Measurements from ENCODE around the gene SUCO.
A peak's percentile ranks its signal among the peaks of the same experiment; 100 is the strongest.
"Not testable (repeated sequence)": the region's sequence is repeated elsewhere in the genome, so short reads cannot be mapped to it uniquely, and the experiment has no call there.

SUCO gene, protein sequence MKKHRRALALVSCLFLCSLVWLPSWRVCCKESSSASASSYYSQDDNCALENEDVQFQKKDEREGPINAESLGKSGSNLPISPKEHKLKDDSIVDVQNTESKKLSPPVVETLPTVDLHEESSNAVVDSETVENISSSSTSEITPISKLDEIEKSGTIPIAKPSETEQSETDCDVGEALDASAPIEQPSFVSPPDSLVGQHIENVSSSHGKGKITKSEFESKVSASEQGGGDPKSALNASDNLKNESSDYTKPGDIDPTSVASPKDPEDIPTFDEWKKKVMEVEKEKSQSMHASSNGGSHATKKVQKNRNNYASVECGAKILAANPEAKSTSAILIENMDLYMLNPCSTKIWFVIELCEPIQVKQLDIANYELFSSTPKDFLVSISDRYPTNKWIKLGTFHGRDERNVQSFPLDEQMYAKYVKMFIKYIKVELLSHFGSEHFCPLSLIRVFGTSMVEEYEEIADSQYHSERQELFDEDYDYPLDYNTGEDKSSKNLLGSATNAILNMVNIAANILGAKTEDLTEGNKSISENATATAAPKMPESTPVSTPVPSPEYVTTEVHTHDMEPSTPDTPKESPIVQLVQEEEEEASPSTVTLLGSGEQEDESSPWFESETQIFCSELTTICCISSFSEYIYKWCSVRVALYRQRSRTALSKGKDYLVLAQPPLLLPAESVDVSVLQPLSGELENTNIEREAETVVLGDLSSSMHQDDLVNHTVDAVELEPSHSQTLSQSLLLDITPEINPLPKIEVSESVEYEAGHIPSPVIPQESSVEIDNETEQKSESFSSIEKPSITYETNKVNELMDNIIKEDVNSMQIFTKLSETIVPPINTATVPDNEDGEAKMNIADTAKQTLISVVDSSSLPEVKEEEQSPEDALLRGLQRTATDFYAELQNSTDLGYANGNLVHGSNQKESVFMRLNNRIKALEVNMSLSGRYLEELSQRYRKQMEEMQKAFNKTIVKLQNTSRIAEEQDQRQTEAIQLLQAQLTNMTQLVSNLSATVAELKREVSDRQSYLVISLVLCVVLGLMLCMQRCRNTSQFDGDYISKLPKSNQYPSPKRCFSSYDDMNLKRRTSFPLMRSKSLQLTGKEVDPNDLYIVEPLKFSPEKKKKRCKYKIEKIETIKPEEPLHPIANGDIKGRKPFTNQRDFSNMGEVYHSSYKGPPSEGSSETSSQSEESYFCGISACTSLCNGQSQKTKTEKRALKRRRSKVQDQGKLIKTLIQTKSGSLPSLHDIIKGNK (N-terminal part only)

DNA sequence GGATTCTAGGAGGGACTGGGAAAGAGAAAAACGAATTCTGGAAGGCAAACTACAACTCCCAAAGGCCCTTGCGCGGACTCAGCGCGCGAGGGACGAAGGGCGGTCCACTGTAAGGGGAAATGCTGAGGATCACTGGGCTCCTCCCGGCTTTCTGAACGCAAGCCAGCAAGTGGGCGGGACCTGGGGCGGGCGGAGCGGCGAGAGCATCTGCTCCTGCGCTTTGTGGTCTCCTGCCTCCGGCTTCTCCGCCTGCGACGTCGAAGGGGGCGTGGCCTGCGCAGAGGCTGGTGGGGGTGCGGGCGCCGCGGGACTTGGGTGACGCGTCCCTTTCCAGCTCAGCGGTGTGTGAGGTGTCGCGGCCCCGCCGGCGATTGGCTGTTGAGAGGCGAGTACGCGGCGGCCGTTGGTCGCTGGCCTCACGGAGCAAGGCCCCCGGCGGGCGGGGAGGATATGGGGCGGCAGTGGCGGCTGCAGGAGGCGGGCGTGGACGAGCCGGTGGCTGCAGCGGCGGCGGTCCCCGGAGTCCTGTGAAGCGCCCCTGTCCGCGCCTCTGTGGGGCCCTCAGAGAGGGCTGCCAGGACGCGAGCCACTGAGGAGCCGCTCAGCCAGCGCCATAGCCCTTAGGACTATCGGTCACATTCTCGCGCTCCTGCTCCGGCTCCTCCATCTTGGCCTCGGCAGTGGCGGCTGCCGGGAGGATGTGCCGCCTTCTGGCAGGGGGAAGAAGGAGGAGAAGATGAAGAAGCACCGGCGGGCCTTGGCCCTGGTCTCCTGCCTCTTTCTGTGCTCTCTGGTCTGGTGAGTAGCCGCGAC lies at the start of gene SUCO:
SUCO (plus strand) TSS at position 451 of the 813 bp plus-strand sequence; CDS start at position 737, 286 bp downstream.
- DNase-seq (ENCODE audit: low read depth, low spot score), result peak; percentile 79

DNA sequence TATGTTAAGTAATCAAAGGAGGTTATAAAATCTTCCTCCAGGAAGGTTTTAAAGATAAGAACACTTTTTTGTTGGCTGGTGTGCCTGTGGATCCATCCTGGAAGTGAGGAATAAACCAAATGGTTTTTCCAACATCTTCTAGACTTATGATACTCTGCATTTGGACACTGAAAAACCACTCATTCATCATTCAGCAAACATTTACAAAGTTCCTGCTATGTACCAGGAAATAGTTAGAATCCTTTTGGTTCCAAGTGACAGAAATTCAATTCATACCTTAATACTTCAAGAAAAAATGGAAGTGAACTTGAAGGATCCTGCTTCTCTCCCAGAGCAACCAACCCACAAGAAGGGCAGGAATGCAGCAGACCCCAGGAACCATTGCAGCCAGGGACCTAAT lies 49.5 kb upstream of the SUCO start:
- no peak for DNase-seq (ENCODE audit: low read depth, low spot score)

DNA sequence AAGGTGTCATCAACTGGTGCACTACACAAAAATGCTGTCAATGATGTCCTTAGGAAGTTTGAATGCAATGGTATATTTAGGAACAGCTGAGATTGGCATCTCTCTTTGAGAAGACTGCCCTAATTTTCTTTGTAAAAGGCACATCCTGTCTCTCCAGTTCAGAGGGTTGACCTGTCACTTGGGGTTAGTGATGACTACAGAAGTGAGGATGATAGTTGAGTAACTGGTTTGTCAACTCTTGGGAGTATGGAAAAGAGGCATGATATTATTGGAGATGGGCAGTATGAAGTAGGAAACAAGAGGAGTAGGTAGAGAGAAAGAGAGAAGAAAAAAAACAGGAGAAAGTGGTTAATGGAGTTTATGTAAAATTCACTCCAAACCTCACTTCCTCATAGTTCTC lies 48.7 kb upstream of the SUCO start:
- DNase-seq (ENCODE audit: low read depth, low spot score), result no peak

DNA sequence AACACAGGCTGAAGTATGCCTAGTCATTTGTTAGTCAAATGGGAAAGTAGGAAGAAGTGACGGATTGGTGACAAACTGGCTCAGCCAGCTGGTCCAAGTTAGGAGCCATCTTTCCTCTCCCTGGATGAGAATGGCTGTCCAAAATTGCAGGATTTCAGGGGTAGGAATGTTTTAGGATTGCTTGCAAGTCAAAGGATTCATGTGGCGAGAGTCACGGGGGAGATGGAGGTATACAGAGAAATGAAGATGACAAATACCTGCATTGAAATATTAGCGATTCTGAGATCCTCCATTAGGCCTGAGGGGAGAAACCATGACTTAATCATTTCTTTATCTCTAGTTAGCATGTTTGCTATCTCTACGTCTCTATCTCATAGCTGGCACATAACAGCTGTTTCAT lies 47.3 kb upstream of the SUCO start:
- DNase-seq (ENCODE audit: low read depth, low spot score), result no peak

DNA sequence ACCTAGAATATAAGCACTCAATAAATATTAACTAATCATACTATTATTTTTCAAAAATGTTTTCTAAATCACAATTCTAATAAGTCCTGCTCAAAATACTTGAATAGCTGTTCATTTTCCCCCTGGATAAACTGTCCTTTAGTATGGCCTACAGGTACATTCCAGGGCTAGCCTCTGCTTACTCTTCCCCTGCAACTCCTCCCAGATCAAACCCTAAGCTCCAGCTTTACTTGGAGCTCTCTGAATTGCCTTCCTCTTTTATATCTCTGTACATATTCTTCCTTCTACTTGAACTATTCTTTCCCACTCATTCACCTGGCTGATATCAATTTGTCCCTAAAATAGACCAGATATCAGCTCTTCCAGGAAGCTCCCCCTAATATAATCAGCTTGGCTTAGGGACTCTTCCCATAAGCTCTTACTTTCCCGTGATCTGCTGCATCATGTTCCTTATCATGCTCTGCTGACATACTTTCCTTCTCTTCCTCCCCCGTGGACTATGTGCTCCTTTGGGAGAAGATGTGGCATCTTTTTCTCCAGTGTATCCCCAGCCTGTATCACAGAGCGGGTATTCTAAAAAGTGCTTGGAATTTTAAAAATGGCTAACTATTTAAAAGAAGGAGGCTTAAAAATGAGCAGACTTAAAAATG lies 46.0 kb upstream of the SUCO start:
- DNase-seq (ENCODE audit: low read depth, low spot score), result no peak

DNA sequence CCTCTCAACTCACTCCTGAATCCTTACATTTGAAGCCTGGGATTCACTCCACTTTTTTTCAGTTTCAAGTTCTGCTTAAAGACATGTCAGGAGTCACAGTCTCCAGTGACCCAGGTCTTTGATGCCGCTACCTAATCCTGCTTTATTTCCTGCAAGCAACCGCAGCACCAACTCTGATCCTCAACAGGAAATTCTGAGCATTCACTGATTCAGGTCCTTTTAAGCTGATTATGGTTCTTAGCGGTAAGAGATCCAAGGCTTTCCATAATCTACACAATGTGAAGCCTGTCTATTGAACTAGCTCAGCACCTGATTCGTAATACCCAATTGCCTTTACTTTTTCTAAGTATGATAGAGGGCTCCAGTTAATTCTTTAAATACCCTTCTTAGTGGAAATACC lies 45.4 kb upstream of the SUCO start:
- DNase-seq (ENCODE audit: low read depth, low spot score), result no peak

DNA sequence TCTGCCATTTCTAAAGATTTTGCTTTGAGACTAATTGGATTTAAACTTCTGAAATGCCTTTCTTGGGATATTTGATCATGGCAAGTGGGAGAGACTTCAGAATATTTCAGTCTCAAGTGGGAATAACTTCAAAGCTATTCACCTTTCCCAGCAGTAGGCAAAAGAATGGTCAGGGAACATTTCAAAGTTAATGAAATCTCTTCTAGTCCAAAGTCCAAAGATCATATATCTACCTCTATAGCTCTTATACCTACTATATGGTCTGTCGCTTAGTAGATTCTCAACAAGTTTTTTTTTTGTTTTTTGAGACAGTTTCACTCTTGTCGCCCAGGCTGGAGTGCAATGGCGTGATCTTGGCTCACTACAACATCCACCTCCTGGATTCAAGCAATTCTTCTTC lies 44.6 kb upstream of the SUCO start:
- no peak for DNase-seq (ENCODE audit: low read depth, low spot score)

DNA sequence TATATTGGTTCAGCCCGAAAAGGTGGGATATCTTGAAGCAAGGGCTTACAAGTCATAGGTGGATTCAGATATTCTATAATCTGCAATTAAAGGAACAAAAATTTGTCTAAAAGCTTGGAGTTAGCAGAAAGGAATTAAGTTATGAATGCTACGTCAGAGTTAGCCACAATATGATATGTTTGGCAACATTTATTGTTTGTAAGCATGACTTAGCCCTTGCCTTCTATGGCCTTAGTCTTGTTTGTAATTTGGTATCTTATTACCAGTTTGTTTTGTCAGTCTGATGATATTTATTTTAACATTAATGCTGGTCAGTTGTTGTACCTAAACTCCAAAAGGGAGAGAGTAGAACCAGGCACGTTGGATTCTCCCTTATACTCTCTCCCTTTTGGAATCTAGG lies 43.1 kb upstream of the SUCO start:
- DNase-seq (ENCODE audit: low read depth, low spot score), result no peak

DNA sequence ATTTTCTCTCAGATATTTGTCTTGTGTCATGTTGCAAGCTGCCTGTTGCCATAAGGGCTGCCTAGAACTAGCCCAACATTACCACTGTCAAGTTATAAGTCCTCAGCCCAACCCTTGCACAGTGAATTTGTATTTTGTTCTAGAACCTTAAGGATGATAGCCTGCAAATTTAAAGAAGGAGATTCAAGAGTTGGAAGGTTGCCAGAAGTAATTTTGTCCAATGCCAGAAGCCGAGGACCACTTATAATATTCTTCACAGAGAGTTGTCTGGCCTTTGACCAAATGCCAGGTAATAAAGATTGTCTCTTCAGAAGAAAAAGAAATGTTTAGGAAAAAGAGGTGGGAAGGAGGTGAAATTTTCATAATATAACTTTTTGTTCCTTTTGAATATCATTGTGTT lies 40.5 kb upstream of the SUCO start:
- no peak for DNase-seq (ENCODE audit: low read depth, low spot score)

DNA sequence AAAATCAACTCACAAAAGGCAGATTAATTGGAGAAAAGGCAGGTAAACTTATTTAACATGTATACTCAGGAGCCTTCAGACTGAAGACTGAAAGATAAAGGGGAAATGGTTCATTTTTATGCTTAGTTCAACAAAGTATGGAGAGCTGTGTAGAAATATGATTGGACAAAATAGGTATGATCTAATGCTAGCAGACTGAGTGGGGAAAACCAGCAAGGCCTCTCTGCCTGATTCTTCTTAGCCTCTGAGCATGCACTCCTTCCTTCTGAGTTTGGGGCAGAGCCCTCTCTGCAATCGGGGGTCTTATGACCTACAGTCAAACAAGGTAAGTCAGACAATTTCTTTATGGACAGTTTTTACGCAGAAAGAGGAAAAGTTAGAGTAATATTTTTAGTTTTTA lies 38.8 kb upstream of the SUCO start:
- DNase-seq (ENCODE audit: low read depth, low spot score), result no peak

DNA sequence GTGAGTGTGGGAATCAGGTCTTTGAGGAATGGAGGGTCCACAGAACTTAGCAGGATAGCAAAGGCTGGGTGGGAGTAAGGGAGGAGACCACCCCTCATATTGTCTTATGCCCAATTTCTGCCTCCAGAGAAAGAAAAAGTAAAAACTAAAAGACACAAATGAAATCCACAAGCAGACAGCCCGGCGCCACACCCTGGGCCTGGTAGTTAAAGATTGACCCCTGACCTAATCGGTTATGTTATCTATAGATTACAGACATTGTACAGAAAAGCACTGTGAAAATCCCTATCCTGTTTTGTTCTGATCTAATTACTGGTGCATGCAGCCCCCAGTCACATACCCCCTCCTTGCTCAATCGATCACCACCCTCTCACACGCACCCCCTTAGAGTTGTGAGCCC lies 36.8 kb upstream of the SUCO start:
- DNase-seq (ENCODE audit: low read depth, low spot score), result not testable (repeated sequence)

DNA sequence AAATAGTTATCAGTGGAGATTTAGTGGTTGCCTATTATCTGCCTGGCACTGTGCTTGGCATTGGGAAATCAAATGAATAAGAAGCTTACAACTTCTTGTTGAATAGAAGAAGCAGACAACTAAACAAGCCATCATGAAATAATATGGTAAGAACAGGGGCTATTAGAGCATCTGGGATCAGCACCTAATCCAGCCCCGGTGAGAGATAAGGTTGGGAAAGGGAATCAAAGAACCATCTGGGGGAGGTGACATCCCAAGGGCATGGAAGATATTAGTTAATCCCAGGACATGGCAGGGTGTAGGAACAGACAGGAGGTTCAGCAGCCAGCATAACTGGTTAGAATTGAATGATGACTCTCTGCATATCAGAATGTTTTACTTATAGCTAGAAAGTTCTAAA lies 36.3 kb upstream of the SUCO start:
- no peak for DNase-seq (ENCODE audit: low read depth, low spot score)

DNA sequence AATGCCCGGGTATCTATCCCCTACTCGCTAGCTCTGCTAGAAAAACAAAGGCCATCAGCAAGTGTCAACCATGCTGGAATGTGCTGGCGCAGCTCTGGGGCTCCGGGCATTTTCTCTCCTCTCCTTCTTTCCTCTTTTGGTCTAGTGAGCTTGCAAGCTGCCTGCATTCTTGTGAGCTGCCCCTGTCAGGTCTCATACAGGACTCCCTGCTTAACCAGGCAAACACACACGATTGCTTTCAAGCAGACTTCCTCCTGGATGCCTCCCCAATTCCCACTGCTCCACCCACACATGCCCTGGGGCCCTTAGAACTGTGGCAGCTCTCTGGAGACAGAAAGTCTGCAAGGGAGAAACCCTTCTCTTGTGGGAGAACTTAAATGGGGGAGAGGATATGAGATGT lies 35.7 kb upstream of the SUCO start:
- DNase-seq (ENCODE audit: low read depth, low spot score), result no peak

DNA sequence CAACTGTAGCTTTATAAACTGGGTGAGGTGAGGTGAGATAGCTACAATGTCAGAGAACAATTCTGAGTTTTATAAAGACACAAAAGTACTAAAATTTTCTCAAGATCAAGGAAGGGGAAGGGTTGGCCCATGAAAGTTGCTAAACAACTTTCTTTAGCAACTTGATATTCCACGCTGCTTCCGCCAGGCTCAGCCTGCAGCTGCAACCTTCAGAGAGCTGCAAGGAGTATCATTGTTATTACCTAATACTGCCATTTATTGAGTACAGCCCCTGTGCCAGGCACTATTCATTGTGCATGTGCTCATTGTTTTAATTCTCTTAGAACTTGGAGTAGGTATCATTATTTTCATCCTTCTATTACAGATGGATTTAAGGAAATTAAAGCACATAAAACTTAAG lies 34.1 kb upstream of the SUCO start:
- DNase-seq (ENCODE audit: low read depth, low spot score), result no peak

DNA sequence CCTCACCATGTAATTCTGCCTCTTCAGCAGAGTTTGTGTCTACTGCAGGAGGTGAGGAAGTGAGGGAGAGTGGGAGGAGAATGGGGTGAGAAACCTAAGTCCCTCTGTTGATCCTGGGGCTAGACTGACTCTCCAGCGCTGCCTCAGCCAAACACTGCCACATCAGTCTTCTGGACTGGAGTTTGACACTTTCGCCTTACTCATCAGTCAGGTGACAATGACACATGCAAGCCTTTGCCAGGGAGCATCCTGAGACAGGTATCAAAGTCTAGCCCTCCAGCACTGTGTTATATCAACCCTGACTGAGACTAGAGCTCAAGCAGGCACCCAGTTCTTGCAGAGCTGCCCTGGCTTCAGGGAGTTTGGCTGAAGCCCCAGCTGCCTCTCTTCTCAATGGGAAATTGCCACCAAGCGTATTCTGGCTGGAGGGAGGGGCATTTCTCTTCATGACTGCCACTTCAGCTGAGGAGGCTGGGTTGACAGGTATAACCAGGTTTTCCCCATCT lies 33.3 kb upstream of the SUCO start:
- no peak for DNase-seq (ENCODE audit: low read depth, low spot score)

DNA sequence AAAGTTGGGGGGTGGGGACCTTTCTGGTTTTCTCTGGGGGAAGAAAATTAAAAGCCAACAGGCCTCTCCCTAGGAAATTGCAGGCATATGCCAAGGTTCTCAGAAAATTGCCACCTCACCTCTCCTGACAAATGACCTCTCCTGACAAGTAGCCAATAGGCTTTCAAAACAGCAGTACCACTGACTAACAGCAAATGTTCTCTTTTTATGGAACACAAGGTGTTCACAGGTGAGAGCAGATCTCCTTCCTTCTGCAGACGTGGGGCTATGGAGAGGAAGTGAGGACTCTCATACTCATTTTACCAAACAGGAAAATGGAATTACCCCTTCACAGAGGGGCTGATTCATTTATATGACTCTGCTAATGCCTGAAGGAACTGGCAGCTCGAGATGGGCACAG lies 32.7 kb upstream of the SUCO start:
- DNase-seq (ENCODE audit: low read depth, low spot score), result no peak

DNA sequence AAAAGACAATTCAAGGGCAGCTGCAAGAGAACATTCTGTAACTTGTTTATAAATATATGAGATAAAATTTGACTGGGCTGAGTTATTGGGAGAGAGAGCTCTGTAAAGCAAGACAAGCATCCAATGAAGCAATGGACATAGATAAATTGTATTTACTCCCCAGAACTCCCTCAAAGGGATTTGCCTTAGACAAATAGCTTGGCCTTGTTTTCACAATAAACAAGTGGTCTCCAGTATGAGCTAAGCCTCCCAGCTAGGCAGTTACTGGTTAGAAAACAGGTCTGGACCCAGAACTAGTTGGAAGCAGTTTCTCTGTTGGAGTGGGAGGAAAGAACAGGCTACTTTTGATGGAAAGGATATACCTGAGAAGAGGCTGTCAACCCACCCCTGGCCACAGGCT lies 25.2 kb upstream of the SUCO start:
- DNase-seq (ENCODE audit: low read depth, low spot score), result no peak

DNA sequence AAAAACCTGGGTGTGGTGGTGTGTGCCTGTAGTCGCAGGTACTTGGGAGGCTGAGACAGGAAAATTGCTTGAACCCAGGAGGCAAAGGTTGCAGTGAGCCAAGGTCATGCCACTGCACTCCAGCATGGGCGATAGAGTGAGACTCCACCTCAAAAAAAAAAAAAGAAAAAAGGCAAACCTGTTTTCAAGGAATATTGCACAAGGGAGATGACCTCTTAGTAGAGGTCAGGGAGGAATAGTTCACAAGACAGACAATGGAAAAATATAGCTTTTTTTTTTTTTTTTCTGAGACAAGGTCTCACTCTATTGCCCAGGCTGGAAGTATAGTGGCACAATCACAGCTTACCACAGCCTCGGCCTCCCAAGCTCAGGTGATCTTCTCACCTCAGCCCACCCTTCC lies 22.5 kb upstream of the SUCO start:
- DNase-seq (ENCODE audit: low read depth, low spot score), result no peak

DNA sequence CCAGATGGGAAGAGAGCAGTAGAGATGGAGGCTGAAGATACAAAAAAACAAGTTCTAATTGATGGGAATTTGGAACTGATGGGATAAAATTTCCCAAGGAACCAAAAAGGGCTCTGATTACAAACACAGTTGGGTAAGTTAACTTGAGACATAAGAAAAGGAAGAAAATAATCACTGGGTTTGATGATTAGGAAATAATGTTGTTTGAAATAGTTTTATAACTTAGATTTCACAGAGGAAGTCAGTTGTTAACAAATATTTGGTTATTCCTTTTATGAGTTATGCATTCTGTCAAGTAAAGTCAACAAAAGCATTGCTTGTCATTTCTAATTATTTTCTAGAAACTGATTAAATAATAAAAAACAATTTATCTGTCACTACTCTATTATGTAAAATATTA lies 20.4 kb upstream of the SUCO start:
- no peak for DNase-seq (ENCODE audit: low read depth, low spot score)

DNA sequence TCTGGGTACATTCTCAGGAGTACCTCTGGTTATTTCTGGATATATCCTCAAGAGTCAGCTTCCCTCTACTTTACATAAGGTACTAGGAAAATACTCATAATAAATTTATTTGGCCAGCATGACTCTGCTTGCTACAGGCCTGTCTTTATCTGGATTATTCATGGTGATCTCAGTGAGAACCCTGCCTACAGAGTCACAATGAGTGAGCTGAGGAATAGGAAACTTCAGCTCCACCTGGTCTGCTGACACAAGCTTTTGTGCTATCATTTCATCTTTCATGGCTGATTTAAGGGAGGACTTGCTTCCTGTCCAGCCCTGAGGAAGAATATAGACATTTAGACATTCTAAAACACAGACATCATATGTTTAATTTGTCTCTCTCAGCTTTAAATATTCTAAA lies 19.5 kb upstream of the SUCO start:
- DNase-seq (ENCODE audit: low read depth, low spot score), result no peak

DNA sequence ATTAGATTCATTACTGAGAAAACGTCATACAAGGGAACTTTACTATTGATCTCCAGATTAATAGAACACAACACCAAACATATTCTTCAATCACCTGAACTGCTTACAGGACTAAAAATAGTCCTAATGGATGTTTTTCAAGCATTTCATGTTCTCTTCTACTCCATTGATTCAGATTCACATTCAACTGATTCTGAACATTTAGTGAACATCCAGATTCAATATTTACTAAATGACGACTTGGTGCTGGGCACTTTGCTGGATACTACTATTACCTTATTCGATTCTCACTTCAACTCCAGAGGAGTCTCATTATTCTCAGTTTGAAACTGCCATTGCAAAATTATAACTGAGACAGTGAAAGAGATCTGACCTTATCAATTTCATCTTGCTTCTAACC lies 18.8 kb upstream of the SUCO start:
- no peak for DNase-seq (ENCODE audit: low read depth, low spot score)

Data from iPS DF 19.7 (cell line).